ENCODE measurements around the gene CR1L.
"Not testable (repeated sequence)": the region's sequence is repeated elsewhere in the genome, so short reads cannot be mapped to it uniquely, and the experiment has no call there.

DNA sequence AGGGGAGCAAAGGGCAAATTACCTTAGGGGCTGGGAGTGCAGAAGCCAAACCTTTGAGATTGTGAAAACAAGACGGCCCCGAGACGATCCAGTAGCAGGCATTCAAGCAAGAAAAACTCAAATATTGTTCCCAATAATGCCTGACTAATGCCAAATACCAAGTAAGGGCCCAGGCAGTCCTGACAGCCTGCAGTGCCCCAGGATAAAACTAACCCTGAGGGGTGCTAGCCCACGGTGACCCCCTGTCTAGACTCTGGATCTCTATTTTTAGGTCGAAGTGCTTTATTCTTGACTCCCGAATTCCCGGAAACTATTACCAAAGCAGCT lies 106.5 kb downstream of the CR1L start:
- not testable (repeated sequence) for TF ChIP-seq CTCF (conservative IDR thresholded peaks at IDR 0.05; ENCODE audit: low read length); EZH2phosphoT487 (IDR thresholded peaks at IDR 0.05; ENCODE audit: borderline replicate concordance)

Measured in Loucy (cell line).